Nephron progenitor cell (in vitro differentiated cells): ENCODE measurements around the gene CDH4.

ENCODE experiments used
- DNase-seq: peaks from one replicate; pipeline ENCODE4 v3.0.0; 2021
- H3K27ac Mint-ChIP-seq: 2 replicates; pipeline ENCODE4 v1.8.0; 2021; ENCODE audit warnings: mild to moderate bottlenecking, moderate library complexity, mixed read lengths
- H3K27me3 Mint-ChIP-seq: 2 replicates; pipeline ENCODE4 v1.8.0; 2021; ENCODE audit warnings: mild to moderate bottlenecking, low read depth, mixed read lengths; ENCODE audit not compliant: poor library complexity
- H3K36me3 Mint-ChIP-seq: 2 replicates; pipeline ENCODE4 v1.8.0; 2021; ENCODE audit warnings: low read depth, mixed read lengths
- H3K4me1 Mint-ChIP-seq: 2 replicates; pipeline ENCODE4 v1.8.0; 2021; ENCODE audit warnings: mixed read lengths
- H3K4me3 Mint-ChIP-seq: 2 replicates; pipeline ENCODE4 v1.8.0; 2021; ENCODE audit warnings: mild to moderate bottlenecking, moderate library complexity, mixed read lengths
- H3K9me3 Mint-ChIP-seq: 2 replicates; pipeline ENCODE4 v1.8.0; 2021; ENCODE audit warnings: mild to moderate bottlenecking, moderate library complexity, mixed read lengths
- CTCF ChIP-seq: fragments of 200-600 bp; sonication (generic); IDR thresholded peaks from 2 replicates; pipeline ENCODE4 v1.5.0; 2021; ENCODE audit warnings: antibody characterized with exemption

Gene CDH4

GRCh38 chr20:61629602-61630390 is 377.7 kb downstream of the CDH4 start:
- H3K27me3 Mint-ChIP-seq: peaks cover 9% of the 10 kb centered on the region
- no peak overlapping the region for H3K27ac Mint-ChIP-seq
- TF ChIP-seq CTCF: no peak
- H3K4me1 Mint-ChIP-seq: peaks cover 10% of the 10 kb centered on the region
- DNase-seq: no peak
- no peaks in the 10 kb centered on the region for H3K36me3 Mint-ChIP-seq
- H3K9me3 Mint-ChIP-seq: no peaks in the 10 kb centered on the region
- H3K4me3 Mint-ChIP-seq: no peak overlapping the region

- Mint-ChIP-seq H3K4me3 (no peak overlapping the region), H3K9me3 (no peaks in the 10 kb centered on the region), H3K27me3 (peaks cover 13% of the 10 kb centered on the region), H3K27ac (no peak overlapping the region), H3K4me1 (peaks cover 10% of the 10 kb centered on the region), H3K36me3 (no peaks in the 10 kb centered on the region)
- no peak for TF ChIP-seq CTCF
- no peak for DNase-seq
These were observed 378.3 kb downstream of the CDH4 start for GRCh38 chr20:61630391-61630650.

GRCh38 chr20:61630816-61631215 is 378.8 kb downstream of the CDH4 start:
- H3K27ac Mint-ChIP-seq: no peak overlapping the region

GRCh38 chr20:61631751-61632150 is 379.7 kb downstream of the CDH4 start:
- Mint-ChIP-seq H3K27ac (no peak overlapping the region), H3K9me3 (no peaks in the 10 kb centered on the region), H3K4me1 (peaks cover 10% of the 10 kb centered on the region), H3K36me3 (no peaks in the 10 kb centered on the region), H3K4me3 (no peak overlapping the region), H3K27me3 (peaks cover 10% of the 10 kb centered on the region)
- no peak for DNase-seq
- TF ChIP-seq CTCF: no peak

More at GRCh38 chr20:61630816-61631215, 378.8 kb downstream of the CDH4 start:
- peaks cover 10% of the 10 kb centered on the region for H3K4me1 Mint-ChIP-seq
- H3K9me3 Mint-ChIP-seq: no peaks in the 10 kb centered on the region
- H3K4me3 Mint-ChIP-seq: no peak overlapping the region
- peaks cover 12% of the 10 kb centered on the region for H3K27me3 Mint-ChIP-seq
- no peak for DNase-seq
- no peak for TF ChIP-seq CTCF
- no peaks in the 10 kb centered on the region for H3K36me3 Mint-ChIP-seq

- no peak for DNase-seq
- H3K4me3 Mint-ChIP-seq: no peak overlapping the region
- H3K27me3 Mint-ChIP-seq: peaks cover 10% of the 10 kb centered on the region
- peaks cover 10% of the 10 kb centered on the region for H3K4me1 Mint-ChIP-seq
- H3K9me3 Mint-ChIP-seq: no peaks in the 10 kb centered on the region
- H3K36me3 Mint-ChIP-seq: no peaks in the 10 kb centered on the region
- no peak for TF ChIP-seq CTCF
- H3K27ac Mint-ChIP-seq: no peak overlapping the region
These were observed 380.9 kb downstream of the CDH4 start for GRCh38 chr20:61633004-61633403.
